ENCODE data around the gene ONECUT2.
"Not testable (repeated sequence)": the region's sequence is repeated elsewhere in the genome, so short reads cannot be mapped to it uniquely, and the experiment has no call there.

The ONECUT2 gene

DNA sequence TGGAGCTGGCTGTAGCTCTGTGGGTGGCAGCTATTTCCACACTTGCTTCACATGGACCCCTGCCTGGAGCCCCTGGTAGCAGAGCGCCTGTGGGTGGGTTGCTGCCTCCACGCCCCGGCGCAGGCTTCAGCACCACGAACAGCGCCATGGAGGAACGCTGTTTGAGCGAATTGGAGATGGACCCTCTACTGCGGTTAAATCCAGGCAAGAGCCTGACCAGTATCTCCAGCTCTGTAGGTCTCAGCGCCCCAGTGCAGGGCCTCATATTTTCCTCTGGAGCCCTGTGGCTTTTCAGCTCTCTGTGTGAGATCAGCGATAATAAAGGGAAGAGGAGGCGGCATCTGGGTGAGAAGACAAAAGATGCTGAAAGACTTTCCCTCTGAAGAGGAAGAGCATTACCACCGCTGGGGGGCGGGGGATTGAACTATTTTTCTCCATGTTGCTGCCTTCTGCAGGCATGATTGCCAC, 12.0 kb downstream of the ONECUT2 start:
- no peak for DNase-seq

DNA sequence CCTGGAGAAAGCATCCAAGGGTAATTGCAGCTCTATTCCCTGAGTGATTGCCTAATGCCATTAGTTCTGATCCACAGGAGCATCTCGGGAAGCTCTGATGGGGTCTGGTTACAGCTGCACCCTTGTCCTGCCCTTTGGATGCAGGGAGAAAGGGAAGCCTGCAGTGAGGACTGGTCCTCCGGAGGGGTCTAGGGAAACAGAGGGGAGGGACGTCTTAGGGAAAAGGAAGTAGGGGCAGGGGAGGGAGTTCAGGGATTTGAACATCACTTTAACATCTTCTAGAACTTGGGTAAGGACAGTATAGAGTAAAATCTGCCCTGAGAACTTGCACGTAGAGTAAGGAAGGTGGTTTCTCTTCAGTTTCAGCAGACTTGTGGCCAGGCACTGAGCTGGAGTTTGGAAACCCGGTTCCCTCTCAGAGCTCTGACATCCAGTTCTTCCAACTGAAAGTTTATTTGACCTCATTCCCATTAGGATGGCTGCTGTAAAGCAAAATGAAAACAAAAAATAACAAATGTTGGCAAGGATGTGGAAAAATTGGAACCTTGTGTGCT, 20.5 kb downstream of the ONECUT2 start:
- no peak for DNase-seq

GRCh38 chr18:57461652-57462269, 26.6 kb downstream of the ONECUT2 start:
- no peak for DNase-seq

DNA sequence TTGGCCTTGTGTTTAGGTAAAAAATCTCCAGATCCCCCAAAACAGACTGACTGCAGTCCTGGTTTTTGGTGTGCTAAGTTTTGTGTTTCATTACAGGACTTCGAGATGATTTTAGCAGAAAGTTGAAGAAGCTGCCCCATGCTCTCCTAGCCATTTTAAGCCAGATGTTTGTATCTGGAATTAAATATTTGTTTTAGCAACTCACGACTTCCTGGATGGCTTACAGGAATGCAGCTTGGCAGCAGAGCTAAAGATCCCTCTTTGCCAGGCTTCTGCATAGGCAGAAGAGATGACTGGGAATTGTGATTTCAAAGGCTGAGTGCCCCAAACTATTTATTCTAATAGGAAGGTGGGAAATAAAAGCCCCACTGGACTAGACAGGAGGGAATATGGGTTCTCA, 31.1 kb downstream of the ONECUT2 start:
- peak; percentile 30 for DNase-seq

- no peak for DNase-seq
Measured at GRCh38 chr18:57466745-57467409, 31.7 kb downstream of the ONECUT2 start.

DNA sequence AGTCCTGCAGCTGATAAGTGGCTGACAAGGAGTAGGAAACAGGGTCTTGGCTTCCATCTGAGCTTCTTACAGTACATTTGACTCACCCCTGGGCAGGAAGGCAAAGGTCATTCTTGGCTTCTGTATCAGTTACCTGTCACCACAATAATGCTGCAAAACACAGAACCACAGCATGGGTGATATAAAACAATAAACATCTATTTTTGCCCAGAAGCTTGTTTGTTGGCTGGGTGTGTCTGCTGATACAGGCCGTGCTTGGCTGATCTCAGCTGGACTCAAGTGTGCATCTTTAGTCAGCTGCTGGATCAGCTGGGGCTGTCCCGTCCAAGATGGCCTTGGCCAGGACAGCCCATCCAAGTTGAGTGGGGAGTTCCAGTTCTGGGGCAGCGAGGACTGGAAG, 34.7 kb downstream of the ONECUT2 start:
- DNase-seq, result no peak

GRCh38 chr18:57475408-57475807, 40.2 kb downstream of the ONECUT2 start:
- no peak for DNase-seq

DNA sequence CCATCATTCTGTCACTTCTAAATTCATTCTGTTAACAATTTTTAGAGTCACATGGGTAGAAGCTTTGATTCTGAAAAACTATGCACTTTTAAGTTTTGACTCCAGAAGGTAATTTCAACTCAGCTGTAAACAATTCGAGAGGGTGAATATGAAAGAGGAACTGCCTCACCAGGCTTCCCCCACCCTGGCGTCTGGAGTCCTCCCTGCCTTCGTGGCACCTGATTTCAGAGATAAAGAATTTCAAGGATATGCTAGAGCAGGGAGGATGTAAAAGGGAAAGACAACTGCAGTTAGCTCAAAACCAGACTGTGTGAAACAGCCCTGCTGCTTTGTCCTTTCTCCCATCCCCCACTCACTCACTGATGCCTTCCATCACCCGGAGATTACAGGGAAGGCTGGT, 40.7 kb downstream of the ONECUT2 start:
- DNase-seq, result no peak

DNA sequence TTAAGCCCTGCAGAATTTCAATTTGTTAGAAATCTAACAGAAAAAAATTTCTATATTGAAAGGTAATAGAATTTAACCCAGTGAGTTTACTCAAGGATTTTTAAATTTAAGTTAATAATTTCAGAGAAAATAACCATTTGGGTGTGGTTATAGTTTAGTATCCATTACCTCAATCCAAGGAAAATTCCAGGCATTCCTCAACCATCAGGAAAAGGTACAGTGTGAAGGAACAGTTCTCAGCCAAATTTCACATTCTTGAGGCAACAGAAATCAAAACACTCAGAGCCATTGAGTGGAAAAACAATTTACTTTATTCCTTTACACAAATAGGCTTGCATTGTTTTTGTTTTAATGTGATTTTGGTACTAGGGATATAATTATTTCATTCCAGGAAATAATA, 45.6 kb downstream of the ONECUT2 start:
- DNase-seq, result no peak

GRCh38 chr18:57497372-57498294, 62.5 kb downstream of the ONECUT2 start:
- no peak for DNase-seq

GRCh38 chr18:57498682-57499256, 63.6 kb downstream of the ONECUT2 start:
- DNase-seq, result no peak

DNA sequence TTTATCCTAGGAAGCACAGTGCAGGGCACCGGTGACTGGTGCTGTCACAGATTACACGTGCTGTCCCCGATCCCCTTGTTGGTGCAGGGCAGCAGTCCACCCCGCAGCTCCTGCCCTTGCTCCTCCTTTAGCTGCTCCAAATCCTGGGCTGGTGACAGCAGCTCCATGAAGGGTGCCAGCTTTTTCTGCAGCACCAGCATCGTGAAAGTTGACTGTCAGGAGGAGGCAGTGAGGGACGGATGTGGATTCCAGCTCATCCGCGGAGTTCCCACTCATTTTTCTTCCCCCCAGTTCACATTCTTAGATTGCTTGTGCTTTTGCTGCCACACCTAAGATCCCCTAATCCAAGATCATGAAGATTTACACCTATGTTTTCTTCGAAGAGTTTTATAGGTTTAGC, 67.5 kb downstream of the ONECUT2 start:
- DNase-seq, result no peak

DNA sequence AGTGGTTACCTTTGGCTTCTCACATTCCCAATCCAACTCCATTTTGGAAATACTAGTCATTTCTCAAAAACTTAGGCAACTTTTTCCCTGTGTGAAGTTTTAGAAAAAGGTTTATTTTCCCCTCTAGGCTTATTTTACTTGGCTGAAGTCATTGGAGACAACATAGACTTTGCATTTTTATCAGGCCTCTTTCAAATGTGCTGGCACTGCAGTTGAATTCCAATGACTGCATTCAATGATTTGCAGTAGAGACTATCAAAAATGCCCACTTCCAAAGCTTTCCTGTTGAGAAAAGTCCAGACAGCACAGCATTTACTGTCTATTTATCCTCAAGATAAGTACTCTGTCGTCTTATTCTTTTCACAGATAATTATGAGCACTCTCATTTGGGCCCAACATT, 70.1 kb downstream of the ONECUT2 start:
- DNase-seq, result no peak

- no peak for DNase-seq
Measured at GRCh38 chr18:57516056-57516455, 80.9 kb downstream of the ONECUT2 start.

DNA sequence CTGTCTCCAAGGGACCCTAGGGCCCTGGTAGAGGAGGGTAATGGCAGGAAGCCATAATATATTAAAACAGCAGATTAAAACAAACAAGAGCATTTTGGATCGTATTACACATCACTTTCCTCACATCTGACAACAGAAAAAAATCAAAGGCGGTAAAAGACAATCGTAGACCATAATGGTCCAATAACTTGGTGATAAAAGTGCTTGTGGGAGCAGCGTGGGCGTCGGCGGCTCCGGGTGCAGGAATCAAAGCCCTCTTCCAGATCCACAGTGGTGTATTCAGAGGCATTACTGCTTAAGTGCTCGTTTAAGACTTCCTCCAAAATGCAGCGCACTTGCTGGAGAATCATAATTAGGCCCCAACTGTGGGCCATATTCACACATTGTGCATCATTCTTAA, 83.4 kb downstream of the ONECUT2 start:
- no peak for DNase-seq

GRCh38 chr18:57519668-57520424, 84.7 kb downstream of the ONECUT2 start:
- no peak for DNase-seq

- not testable (repeated sequence) for DNase-seq
Measured at GRCh38 chr18:57522348-57522747, 87.2 kb downstream of the ONECUT2 start.

DNA sequence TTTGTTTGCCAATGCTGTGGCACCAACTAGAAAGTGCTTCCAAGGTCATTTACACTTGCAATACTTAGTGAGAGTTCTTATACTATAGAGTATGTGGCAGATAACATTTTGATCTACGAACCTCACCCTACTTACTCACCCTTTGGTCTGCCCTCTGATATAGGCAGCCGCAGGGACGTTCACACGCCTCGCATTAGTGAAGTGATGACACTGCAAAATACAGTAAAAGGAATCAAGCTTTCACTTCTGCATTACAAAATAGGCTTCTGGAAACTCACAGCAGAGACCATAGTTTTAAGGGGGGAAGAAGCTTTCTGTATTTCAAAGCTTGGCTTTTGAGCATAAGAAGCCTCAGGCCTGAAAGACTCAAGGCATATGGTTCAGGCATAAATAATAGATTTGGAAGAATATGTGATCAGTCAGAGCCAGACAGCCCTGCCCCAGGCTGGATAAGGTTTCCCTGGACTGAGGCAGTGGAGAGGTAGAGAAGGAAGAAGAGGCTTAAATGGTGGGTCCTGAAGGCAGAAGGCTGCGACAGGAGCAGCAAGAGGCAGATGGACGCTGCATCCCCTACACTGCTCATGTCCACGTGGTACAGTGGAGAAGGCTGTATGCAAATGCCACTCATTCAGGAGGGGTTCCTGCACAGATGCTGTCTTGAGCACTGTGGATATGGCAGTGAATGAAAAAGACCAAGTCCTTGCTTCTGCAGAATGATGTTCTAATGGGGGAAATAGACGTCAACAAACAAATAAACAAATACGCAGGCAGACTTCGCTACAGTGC, 88.2 kb downstream of the ONECUT2 start:
- no peak for DNase-seq

GRCh38 chr18:57527556-57528229, 92.5 kb downstream of the ONECUT2 start:
- DNase-seq, result no peak

GRCh38 chr18:57529151-57529550, 94.0 kb downstream of the ONECUT2 start:
- no peak for DNase-seq
